DMS 273 treated with DMSO at 0.1 percent for 48 hours (cell line): Measurements from ENCODE around the gene SLC19A1.
"Not testable (repeated sequence)": the region's sequence is repeated elsewhere in the genome, so short reads cannot be mapped to it uniquely, and the experiment has no call there.

Experiments
- DNase-seq: peaks from one replicate; lab custom pipeline; 2025; lab: John Stamatoyannopoulos, UW

The SLC19A1 gene

DNA sequence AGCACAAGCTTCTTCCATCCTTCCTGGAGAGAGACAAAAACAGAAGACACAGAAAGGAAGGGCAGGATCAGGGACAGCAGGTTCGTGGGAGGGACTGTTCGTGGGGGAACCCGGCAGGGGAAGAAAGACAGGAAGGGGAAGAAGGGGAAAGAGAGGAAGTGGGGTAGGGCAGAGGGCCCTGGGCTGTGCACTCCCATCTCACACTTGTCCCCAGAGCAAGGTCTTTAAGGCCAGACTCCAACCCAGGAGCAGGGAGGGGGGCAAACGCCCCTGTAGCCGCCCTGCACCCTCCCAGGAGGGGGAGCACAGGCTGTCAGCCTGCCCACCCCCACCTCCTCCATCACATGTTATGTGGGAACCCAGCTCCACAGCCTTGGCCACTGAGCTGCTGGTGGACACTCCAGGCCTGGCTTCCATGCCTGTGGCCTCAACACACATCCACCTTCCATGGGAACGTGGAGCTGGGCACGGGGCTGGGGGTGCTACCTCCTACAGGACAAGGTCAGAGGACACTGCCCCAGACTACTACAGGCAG lies 9.3 kb downstream of the SLC19A1 start:
- no peak for DNase-seq

DNA sequence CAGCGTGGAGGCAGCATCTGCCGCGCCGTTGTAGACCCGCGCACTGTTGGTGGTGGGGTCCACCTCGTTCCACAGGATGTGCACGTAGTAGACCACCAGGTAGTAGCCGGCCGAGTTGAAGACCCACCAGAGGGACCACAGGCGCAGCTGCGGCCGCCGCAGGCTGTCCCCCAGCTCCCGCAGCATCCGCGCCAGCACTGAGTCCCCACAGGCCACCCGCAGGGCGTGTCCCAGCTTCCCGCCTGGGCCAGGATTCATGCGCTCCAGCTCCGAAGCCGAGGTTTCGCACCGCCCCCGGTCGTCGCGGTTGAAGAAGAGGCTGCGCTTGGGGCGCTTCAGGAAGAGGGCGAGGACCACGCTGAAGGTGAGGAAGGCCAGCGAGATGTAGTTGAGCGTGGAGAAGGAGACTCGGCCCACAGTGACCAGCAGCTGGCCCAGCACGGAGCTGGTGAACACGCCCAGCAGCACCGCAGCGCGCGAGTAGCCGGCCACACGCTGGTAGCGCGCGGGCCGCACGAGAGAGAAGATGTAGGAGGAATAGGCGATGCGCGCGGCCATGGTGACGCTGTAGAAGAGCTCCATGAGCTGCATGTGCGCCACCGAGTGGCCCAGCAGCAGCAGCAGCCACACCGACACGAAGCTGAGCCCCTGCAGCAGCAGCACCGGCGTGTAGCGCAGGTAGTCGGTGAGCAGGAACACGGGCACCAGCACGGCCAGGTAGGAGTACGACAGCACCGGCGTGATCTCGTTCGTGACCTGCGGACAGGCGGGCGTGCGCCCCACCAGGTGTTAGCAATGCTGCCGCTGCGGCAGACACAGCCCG lies 10.6 kb downstream of the SLC19A1 start:
- DNase-seq, result no peak

DNA sequence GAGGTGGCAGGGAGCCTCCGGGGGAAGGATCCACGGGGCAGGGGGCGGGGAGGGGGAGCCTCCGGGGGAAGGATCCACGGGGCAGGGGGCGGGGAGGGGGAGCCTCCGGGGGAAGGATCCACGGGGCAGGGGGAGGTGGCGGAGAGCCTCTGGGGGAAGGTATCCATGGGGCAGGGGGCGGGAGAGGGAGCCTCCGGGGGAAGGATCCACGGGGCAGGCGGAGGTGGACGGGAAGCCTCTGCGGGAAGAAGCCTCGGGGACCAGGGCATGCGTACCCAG lies 11.2 kb downstream of the SLC19A1 start:
- DNase-seq, result not testable (repeated sequence)

DNA sequence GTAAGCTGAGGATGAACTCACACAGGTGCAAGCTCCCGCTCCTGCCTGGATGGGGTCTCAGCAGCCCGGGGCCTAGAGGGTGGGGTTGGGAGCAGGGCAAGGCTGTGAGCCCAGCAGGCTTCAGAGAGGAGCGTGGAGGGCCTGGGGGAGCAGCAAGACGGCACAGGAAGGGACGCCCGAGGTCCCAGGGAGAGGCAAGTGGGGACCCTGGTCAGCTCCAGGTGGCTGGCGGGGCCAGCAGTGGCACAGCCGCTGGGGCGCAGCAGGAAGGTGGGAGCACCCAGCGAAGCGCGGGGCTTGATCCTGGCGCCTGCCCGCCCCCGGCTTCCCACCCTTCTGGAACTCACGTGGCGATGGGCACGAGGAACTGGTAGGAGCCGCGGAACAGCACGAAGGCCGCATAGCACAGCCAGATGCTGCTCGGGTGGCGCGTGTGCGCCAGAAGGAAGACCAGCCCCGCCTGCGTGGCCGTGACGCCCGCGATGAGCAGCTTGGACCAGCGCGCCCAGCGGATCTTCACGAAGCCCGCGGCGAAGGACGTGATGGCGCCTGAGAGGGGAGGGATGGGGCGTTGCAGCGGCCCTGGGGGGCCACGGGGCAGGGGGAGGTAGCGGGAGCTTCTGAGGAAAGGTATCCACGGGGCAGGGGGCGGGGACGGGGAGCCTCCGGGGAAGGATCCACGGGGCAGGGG lies 11.7 kb downstream of the SLC19A1 start:
- no peak for DNase-seq

DNA sequence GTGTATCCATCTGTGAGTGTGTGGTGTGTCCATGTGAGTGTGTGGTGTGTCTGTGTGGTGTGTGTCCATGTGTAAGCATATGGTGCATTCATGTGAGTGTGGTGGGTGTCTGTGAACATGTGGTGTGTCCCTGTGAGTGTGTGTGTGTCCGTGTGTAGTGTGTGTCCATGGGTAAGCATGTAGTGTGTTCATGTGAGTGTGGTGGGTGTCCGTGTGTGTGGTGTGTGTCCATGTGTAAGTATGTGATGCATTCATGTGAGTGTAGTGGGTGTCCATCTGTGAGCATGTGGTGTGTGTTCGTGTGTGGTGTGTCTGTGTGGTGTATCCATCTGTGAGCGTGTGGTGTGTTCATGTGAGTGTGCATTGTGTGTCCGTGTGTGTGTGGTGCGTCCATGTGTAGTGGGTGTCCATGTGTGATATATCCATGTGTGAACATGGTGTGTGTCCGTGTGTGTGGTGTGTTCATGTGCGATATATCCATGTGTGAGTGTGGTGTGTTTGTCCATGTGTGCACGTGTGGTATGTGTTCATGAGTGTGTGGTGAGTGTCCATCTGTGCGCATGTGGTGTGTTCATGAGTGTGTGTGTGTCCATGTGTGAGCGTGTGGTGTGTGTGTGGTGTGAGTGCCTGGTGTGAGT lies 12.3 kb downstream of the SLC19A1 start:
- no peak for DNase-seq

DNA sequence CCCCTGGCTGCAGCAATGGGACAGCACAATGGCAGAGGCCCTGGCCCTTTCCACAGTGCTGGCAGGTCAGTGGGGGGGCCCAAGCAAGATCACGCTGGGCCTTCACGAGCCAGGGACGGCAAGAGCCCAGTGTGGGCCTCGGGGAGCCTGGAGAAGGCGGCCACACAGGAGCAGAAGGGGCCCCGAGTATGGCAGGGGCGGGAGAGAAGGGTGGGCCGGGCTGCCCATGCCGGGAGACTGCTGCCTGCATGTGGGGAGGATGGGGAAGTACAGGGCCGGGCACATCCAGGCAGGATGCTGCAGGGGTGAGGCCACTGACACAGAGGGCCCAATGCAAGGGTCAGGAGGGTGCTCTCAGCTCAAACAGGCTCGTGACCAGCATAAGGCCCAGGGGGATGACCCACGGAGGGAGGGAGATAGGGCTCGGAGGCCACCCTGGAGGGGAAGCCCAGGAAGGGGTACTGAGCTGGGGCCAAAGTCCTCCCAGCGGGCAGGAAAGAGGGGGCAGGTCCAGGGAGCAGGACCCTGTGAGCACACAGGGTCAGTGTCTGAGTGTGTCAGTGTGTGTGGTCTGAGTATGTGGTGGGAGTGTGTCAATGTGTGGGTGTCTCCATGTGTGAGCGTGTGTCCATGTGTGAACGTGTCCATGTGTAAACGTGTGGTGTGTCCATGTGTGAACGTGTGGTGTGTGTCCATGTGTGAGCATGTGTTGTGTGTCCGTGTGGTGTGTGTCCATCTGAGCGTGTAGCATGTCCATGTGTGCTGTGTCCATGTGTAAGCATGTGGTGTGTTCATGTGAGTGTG lies 13.1 kb downstream of the SLC19A1 start:
- DNase-seq, result no peak

DNA sequence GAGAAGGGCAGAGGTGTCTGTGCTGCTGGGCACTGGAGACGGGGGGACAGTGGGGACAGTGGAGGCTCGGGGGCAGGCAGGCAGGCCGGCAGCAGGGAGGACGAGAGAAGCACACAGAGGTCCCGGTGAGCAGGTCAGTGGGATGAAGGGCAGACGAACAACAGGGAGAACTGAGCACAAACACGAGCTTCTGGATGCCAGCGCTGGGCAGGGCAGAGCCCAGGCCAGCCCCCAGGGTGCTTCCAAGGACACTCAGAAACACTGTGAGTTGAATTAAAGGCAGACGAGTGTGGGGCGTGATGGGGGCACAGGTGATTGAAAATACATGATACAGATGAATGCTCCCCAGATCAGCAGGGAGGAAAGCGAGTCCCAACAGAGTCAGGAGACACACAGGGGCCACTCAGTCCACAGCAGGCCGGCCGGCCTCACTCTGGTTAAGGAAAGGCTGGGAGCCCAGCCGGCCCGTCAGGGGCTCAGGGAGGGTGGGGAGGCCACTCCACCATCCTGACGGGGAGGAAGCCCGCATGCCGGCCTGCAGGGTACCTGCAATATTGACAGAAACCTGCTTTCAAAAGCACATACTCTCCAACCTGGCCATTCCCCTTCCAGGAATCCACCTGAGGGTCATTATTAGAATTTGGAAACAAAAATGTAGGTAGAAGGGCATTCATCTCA lies 14.1 kb downstream of the SLC19A1 start:
- no peak for DNase-seq

DNA sequence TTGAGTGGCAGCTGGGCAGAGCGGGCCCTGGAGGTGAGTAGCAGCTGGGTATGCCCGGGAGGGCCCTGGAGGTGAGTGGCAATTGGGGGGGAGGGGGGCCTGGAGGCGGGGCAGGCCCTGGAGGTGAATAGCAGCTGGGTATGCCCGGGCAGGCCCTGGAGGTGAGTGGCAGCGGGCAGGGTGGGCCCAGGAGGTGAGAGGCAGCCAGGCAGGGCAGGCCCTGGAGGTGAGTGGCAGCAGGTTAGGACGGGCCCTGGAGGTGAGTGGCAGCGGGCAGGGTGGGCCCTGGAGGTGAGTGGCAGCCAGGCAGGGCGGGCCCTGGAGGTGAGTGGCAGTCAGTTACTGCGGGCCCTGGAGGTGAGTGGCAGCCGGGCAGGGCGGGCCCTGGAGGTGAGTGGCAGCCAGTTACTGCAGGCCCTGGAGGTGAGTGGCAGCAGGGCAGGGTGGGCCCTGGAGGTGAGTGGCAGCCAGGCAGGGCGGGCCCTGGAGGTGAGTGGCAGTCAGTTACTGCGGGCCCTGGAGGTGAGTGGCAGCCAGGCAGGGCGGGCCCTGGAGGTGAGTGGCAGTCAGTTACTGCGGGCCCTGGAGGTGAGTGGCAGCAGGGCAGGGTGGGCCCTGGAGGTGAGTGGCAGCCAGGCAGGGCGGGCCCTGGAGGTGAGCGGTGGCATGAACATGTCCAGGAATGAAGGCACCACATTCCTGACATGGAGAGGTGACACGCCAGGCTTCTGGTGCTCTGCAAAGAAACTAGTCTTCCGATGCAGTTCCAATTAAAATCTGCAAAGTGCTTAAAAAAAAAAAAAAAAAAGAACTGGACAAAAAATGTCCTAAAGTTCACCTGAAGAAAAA lies 14.9 kb downstream of the SLC19A1 start:
- not testable (repeated sequence) for DNase-seq

DNA sequence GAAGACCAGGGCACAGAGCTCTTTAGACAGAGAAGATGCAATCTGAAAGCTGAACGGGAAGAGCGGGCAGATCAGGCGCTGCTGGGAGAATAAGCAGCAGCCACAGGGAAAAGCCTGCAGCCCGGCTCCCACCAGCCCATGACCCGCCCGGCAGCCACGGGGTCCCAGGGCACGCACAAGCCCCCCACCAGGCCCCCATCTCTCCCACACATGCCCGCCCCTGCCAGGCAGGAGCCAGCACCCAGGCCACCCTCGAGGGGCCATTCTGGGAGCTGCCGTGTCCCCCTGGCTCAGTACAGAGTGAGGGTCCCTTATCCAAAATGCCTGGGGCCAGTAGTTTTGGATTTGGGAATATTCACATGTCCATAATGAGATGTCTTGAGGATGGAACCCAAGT lies 16.3 kb downstream of the SLC19A1 start:
- DNase-seq, result no peak

DNA sequence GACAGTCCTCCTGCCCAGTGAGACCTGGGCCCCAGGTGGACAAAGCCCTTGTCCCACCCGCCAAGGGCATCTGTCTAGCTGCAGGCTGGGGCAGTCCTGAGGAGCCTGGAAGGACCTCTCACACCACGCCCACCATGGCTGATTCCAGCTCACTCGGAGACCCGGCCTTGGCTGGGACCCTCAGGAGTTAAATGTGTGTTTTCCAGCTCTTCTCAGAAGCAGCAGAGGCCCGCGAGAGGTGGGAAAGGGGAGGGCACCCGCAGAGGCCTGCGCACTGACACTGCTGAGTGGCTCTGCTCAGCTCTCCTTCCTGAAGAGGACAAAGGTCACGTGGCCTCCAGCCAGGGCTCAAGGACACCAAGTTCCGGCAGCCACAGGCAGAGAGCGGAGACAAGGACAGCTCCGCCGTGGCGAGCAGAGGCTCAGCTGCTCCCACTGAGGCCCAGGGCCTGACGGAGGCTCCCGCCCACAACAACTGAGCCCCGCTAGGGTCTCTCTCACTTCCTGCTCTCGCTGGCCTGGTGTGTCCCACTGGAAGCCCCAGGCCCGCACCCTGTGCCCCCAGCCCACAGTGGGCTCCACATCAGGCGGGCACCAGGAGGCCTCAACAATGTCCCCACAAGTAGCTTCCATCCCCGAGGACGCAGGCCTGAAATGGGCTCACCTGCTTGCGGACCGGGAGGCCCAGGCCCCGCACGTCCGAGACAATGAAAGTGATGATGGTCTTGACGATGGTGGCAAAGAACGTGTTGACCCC lies 16.9 kb downstream of the SLC19A1 start:
- DNase-seq, result no peak

DNA sequence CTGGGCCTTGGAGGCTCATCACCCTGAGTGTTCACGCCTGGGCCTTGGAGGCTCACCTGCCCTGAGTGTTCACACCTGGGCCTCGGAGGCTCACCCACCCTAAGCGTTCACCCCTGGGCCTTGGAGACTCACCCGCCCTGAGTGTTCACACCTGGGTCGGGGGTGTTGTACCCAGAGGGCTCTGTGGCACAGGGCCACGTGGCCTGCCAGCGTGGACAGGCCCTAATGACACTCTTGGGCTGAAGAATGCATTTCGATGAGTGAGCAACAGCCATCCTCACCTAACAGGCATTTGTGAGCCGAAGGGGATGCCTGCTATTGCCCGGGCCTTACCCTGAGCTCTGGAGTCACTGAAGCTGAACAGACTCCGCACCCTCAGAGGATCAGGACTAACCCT lies 17.5 kb downstream of the SLC19A1 start:
- DNase-seq, result no peak

DNA sequence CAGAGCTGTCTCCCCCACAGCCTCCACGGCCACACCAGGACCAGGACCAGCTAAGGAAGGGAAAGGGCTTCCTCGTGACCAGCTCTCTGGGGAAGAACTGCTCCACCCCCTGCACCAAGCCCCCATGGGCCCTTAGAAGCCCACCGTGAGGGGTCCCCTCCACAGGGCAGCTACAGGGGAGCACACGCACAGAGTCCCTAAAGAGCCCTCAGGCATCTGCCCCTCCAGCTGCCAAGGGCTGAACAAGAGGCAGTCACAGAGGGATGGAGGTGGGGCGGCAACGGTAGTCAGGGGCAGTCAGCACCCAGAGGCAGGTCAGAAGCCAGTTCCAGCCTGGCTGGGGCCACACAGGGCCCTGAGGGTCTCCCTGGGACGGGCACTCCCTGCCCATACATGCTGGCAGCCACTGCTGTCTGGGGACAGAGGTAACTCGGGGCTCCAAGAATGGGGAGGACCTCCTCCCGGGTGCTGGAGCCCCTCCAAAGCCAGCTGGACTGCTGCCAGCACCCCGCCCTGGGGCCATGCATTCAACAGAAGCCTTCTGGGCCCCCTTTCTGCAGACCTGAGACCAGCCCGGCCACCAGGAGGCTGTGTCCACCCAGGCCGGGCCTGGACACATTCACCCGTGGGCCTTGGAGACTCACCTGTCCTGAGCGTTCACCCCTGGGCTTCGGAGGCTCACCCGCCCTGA lies 18.7 kb downstream of the SLC19A1 start:
- no peak for DNase-seq

DNA sequence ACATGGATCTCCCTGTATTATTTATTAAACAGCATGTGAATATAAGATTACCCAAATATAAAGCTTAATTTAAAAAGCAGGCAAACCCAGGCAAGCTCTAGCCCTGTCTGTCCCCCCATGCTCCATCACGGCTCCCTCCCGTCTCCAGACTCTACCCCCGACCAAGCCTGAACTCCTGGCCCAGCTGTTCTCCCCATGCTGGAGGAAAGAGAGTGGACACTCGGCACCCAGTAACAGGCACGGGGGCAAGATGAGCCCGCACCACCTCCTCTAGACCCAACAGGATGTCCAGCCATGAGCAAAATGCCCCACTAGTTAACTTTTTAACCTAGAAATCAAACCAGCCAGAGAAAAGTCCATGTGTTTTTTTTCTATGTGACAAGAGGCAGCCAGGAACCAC lies 19.3 kb downstream of the SLC19A1 start:
- DNase-seq, result no peak

DNA sequence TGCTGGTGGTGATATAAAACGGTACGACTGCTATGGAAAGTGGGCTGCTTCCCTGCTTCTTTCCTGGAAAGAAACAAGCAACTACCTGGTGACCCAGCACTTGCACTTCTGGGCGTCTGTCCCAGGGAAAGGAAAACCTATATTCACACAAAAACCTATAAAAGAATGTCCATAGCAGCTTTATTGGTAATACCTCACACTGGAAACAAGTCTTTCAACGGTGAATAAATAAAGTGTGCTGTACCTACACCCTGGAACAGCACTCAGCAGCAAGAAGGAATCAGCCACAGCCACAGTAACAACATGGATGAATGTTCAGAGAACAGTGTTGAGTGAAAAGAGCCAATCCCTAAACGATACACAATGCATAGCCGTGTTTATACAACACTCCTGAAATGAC lies 19.9 kb downstream of the SLC19A1 start:
- DNase-seq, result no peak

DNA sequence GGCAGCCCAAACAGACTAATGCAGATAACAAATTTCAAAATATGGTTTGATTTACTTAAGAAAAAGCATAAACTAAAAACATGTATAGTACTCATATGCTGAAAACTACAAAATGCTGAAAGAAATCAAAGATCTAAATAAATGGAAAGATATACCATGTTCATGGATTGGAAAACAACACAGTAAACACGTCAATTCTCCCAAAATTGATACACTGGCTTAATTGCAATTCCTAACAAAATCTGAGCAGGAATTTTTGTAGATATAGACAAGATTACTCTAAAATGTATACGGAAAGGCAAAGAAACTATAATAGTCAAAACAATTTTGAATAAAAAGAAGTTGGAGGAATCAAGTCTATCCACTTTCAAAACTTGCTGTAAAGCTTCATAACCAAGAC lies 21.0 kb downstream of the SLC19A1 start:
- no peak for DNase-seq

DNA sequence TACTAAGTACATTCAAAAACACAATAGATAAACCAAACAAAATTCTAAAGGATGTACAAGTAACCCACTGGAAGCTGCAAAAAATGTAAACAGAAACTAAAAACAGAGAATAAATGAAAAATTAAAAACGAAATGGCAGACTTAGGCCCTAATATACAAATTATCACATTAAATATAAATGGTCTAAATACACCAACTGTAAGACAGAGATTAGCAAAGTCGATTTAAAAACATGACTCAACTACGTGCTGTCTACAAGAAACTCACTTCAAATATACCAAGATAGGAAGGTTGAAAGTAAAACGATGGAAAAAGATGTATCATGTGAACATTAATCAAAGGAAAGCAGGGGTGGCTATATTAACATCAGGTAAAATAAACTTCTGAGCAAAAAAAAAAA lies 23.1 kb downstream of the SLC19A1 start:
- DNase-seq, result no peak

DNA sequence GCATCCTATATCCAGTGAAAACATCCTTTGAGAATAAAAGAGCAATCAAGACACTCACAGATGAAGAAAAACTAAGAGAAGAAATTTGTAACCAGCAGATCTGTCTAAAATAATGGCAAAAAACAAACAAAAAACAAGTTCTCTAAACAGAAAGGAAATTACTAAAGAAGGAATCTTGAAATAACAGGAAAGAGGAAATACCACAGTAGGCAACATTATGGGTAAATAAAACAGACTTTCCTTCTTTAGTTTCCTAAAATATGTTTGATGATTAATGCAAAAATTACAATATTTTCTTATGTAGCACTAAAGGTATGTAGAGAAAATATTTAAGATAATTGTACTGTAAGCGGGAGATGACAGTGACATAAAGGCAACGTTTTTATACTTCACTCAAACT lies 23.5 kb downstream of the SLC19A1 start:
- DNase-seq, result no peak

DNA sequence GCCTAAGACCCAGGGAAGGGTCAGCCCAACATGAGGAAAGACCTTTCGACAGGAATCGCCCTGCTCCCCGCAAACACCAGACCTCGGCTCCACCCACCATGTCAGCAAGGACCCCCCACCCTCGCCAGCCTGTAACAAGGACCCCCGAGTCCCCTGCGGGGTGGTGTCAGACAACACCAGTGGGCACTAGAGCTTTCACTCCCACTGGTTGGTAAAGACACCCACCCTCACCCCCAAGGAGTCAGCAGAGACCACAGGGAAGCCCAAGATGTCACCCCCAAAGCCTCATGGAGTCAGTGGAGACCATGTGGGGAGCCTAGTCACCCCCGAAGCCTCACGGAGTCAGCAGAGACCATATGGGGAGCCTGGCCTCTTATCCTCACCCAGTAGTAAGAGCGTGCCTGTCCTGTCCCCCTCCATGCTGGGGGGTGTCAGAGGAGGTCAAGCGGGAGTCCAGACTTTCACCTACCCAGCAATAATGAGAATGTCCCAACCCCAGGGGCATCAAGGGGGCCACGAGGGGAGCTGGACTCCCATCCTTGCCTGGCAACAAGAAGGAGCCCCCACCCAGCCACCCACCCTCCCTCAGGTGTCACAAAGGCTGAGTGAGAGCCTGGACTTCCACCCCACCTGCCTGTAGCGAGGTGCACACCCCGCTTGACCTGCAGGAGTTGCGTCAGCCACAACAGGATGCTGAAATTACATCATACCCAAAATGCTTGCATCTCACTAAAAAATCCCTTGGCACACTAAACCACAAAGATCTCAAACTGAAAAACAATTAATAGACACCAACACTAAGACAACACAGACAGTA lies 24.8 kb downstream of the SLC19A1 start:
- no peak for DNase-seq
